ENCODE data around the gene SEC61G.

DNA sequence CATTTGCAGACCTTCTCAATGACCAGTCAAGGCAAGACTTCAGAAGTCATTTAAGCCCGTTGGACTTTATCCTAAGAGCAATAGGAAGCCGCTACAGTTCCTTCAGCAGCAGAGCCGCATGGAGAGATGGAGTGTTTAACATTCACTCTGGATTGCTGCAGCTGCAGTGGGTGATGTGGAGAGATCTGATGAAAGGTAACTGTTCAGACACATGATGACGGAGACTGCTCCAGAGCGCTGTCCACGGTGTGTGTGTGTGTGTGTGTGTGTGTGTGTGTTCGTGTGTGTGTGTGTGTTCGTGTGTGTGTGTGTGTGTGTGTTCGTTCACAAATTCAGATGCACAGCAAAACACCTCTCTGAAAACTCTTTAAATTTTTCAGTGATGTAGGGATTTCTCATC, 37.0 kb downstream of the SEC61G start:
- no peak for TF ChIP-seq CTCF (conservative IDR thresholded peaks at IDR 0.05; ENCODE audit: low read length)
- no peak for TF ChIP-seq EZH2phosphoT487 (IDR thresholded peaks at IDR 0.05; ENCODE audit: borderline replicate concordance)

Measured in Loucy (cell line).